Activated naive CD4-positive, alpha-beta T cell treated with anti-CD3 and anti-CD28 coated beads, Interleukin-2, amount 50 U/mL, for 24 hours (primary cell): ENCODE data around the gene CTNS.

Source experiments
- H3K27ac Mint-ChIP-seq: one replicate; pipeline ENCODE4 v1.8.0; 2021; ENCODE audit warnings: mild to moderate bottlenecking, mixed read lengths
- H3K27me3 Mint-ChIP-seq: one replicate; pipeline ENCODE4 v1.8.0; 2021; ENCODE audit warnings: mixed read lengths
- H3K36me3 Mint-ChIP-seq: one replicate; pipeline ENCODE4 v1.8.0; 2021; ENCODE audit warnings: mixed read lengths
- H3K4me1 Mint-ChIP-seq: one replicate; pipeline ENCODE4 v1.8.0; 2021; ENCODE audit warnings: mixed read lengths
- H3K4me3 Mint-ChIP-seq: one replicate; pipeline ENCODE4 v1.8.0; 2021; ENCODE audit warnings: mild to moderate bottlenecking, mixed read lengths
- H3K9me3 Mint-ChIP-seq: one replicate; pipeline ENCODE4 v1.8.0; 2021; ENCODE audit warnings: mixed read lengths

Gene CTNS

DNA sequence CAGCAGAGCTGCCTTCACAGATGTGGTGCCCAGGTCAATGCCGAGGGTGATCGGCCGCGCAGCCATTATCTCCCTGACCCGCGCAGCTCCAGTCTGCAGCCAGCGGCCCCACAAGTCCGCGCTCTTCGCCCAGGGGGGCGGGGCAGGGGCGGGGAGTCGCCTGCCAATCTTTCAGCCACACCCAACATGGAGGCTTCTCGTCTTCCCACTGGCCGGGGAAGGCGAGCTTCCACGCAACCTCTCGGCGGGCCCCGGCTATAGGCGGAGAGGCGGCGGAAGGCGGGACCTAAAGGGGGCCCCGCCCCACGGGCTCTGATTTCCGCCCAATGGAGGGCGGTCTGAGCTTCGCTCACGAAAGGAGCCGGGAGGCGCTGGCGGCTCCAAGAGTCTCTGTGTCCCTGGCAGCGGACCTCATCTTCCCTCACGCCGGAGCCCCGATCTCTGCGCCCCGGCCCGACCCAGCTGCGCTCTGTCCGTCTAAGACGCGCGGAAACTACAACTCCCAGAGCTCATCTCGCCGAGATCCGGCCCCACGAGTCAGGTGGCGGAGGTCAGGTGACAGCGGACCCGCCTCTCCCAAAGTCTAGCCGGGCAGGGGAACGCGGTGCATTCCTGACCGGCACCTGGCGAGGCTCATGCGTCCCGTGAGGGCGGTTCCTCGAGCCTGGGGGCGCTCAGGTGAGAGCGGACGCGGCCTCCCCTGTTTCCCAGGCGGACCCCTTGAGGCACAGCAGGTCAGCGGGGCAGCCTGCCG lies at the start of gene CTNS, which contains the start of gene SHPK:
CTNS (plus strand) TSS at position 607 of the 754 bp plus-strand sequence. CDS start 3,447 bp downstream, outside the sequence.
SHPK (minus strand) TSS at position 97 of the 754 bp plus-strand sequence; CDS start at position 66, 31 bp downstream.
- Mint-ChIP-seq H3K4me3 (peak within 1 kb of the TSS; percentile 95), H3K9me3 (no peaks in the 10 kb centered on the region), H3K27ac (peak within 1 kb of the TSS; percentile 99), H3K36me3 (no peaks in the 10 kb centered on the region), H3K27me3 (no peaks in the 10 kb centered on the region), H3K4me1 (peaks cover 20% of the 10 kb centered on the region)

DNA sequence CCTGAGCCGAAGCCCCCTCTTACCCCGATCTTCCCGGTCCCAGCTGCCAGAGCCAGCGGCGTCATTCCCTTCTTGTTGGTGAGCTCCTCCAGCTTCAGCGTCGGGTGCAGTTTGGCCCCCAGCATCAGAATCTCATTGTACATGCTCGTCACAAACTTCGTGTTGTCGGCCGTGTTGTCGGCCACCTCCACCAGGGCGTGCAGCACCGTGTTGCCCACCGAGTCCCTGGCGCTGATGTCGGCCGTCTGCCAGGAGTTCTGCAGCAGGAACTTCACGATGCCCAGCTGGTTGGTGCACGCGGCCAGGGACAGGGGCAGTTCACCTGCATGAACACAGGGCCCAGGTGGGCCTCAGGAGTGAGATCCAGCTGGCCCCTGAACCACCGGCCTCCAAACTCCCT lies 46.8 kb upstream of the CTNS start:
- Mint-ChIP-seq H3K27me3 (no peaks in the 10 kb centered on the region), H3K27ac (no peak overlapping the region), H3K4me3 (no peak overlapping the region), H3K4me1 (no peaks in the 10 kb centered on the region), H3K36me3 (peaks cover 2% of the 10 kb centered on the region), H3K9me3 (no peaks in the 10 kb centered on the region)

DNA sequence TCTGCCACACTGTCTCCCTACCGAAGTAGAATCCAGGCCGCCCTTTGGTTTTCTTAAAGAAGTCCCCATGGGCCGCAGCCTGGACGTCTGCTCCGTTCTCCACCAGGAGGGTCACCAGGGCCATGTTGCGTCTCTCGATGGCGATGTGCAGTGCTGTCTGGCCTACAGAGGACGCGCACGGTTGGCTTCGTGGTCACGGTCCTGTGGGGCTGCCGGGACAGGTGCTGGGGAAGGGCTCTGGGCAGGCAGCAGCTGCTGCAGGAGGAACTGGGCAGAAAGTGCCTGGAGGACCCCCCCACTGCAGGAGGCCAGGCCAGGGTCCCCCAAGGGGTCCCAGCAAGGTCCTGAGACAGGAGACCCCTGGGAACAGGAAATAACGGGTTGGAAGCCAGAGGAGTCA lies 46.3 kb upstream of the CTNS start:
- Mint-ChIP-seq H3K4me1 (no peaks in the 10 kb centered on the region), H3K4me3 (no peak overlapping the region), H3K27me3 (no peaks in the 10 kb centered on the region), H3K27ac (no peak overlapping the region), H3K9me3 (no peaks in the 10 kb centered on the region), H3K36me3 (peaks cover 2% of the 10 kb centered on the region)

DNA sequence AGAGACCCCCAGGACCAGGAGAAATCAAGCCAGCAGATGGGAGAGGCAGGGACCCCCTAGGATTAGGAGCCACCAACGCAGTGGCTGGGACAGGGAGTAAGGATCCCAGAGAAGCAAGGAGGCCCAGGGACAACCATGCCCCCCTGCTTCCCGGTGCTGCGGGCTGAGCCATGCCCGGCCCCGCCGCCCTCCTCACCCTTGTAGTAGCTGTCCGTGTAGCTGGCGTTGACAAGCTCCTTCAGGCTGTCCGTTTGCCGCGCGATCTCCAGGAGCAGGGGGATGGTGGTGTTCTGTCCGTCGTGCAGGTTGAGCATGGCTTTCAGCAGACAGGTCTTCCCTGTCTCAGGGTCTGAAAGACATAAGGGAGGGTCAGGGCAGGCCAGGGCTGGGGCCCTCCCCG lies 45.8 kb upstream of the CTNS start:
- H3K9me3 Mint-ChIP-seq = no peaks in the 10 kb centered on the region
- no peak overlapping the region for H3K4me3 Mint-ChIP-seq
- H3K27me3 Mint-ChIP-seq = no peaks in the 10 kb centered on the region
- H3K4me1 Mint-ChIP-seq = no peaks in the 10 kb centered on the region
- H3K27ac Mint-ChIP-seq = no peak overlapping the region
- H3K36me3 Mint-ChIP-seq = peaks cover 2% of the 10 kb centered on the region

DNA sequence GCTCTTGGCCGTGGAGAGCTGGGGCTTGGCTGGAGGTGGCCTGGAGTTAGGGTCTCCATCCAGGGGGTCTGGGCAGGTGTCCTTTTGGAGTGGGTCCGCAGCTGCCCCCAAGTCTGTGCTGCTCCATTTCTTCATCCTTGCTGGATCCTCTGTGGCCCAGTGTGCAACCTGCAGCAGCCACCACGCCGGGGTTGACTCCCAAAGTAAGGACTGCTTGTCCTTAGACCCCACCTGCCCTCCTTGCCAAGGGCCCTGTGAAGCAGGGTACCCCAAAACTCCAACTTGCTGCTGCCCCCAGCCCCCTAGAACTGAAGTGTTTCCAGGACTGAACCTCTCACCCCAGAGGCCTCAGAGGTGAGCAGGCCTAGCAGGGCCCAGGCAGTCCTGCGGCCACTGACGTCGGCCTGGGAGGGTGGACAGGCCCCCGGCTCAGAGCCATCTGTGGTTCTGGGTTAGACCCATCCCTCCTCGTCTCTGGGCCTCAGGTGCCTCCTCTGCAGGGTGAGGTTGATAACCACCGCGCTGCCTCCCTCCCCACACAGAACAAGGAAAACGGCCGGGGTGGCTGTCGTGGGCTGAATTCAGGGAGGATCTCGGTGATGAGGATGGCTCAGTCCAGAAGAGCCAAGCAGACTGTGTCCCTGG lies 44.2 kb upstream of the CTNS start:
- Mint-ChIP-seq H3K4me3 (no peak overlapping the region), H3K27me3 (no peaks in the 10 kb centered on the region), H3K9me3 (no peaks in the 10 kb centered on the region), H3K4me1 (no peaks in the 10 kb centered on the region), H3K36me3 (peaks cover 2% of the 10 kb centered on the region), H3K27ac (no peak overlapping the region)

DNA sequence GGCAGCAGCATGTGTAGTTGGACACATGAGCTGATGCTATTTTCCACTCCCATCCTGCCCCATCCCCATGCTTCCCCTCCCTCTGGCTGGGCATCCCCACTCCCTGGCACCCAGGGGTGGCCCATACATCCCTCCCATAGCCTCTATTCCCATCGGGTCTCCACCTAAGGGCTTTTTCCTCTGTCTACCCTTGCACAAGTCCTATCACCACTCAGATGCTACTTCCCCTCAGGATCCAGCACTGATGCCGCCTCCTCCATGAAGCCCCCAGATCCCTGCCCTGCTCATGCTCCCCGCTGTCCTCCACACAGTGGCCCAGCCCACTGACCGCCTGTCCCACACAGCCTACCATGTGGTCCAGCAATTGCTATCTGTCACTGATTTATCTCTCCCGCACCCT lies 43.2 kb upstream of the CTNS start:
- no peaks in the 10 kb centered on the region for H3K27me3 Mint-ChIP-seq
- no peaks in the 10 kb centered on the region for H3K4me1 Mint-ChIP-seq
- peak overlapping the region; percentile 8 for H3K27ac Mint-ChIP-seq
- H3K36me3 Mint-ChIP-seq = no peaks in the 10 kb centered on the region
- H3K4me3 Mint-ChIP-seq = no peak overlapping the region
- no peaks in the 10 kb centered on the region for H3K9me3 Mint-ChIP-seq

DNA sequence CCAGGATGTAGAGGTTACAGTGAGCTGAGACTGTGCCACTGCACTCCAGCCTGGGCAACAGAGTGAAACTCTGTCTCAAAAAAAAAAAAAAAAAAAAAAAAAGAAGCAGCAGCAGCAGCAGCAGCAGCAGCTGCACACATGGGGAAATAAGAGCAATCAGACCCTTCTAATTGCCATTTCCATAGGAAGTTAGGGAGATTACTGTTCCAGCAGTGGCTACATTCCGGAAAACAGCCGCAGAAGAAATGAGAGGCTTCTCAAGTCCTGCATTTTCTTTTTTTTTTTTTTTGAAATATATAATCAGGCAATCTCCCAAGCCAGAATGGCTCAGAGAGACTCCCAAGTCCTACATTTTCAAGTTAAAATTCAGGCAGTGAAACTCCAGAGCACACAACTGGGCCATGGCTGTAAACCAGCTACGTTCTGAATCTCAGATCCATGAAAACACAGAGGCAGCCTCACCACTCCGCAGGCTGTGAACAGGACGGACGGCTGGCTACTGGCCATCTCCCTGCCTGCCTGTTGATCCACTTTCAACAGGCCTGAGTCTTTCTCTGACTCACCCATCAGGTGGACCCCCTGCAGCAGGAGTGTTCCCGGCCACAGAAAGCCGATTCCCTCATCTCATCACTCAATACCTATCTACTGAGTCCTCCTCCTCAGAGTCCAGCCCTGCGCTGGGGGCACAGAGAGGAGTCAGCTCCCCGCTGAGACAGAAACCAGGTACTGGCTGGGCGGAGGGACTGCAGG lies 42.3 kb upstream of the CTNS start:
- Mint-ChIP-seq H3K9me3 (no peaks in the 10 kb centered on the region), H3K36me3 (no peaks in the 10 kb centered on the region), H3K4me1 (no peaks in the 10 kb centered on the region), H3K4me3 (no peak overlapping the region), H3K27me3 (no peaks in the 10 kb centered on the region), H3K27ac (no peak overlapping the region)

DNA sequence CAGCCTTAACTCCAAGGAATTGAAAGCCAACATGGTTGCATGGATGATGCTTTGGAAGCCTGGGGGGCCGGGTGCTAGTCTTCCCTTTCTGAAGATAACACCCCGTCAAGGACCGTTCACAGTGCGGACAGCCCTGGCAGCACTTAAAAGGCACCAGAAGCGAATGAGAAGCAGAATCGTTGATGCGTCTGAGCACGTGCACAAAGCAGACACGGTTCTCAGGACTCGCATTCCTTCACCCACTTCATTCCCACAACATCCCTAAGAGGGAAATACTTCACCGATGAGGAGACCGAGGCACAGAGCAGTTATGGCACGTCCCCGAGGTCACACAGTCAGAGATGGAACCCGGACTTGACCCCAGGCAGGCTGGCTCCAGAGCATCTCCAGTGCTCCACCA lies 41.6 kb upstream of the CTNS start:
- Mint-ChIP-seq H3K4me3 (no peak overlapping the region), H3K27me3 (no peaks in the 10 kb centered on the region), H3K27ac (no peak overlapping the region), H3K4me1 (no peaks in the 10 kb centered on the region), H3K9me3 (no peaks in the 10 kb centered on the region), H3K36me3 (no peaks in the 10 kb centered on the region)

DNA sequence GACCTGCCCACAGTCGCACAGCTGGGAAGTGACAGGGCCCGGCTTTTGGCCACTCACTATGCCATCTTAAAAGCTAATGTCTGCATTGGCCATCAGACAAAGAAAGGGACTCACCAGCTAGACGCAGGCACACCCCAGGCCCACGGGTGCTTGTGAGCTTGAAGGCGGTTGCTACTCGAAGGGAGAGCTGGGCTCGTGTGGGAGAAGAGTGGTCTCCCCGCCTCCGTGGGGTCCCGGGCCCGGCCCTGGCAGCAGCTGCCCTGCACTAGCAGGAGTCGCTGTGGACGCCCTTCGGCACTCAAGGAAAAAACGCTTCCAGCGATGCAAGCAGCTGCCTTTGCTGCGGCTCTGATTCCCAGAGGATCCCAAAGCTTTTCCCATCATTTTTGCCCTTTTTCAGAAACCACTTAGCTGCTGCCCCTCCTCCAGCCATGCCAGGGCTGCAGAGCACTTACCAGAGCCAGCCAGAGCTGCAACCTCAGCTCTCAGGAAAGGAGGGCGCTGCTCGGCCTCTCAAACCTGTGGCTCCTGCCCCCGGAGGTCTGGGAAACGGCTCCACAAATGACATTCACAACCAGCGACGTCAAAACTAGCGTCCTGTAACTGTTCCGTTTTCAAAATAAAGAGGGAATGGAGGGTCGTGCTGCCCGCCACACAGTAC lies 39.6 kb upstream of the CTNS start:
- no peaks in the 10 kb centered on the region for H3K36me3 Mint-ChIP-seq
- no peak overlapping the region for H3K27ac Mint-ChIP-seq
- H3K4me3 Mint-ChIP-seq = no peak overlapping the region
- no peaks in the 10 kb centered on the region for H3K9me3 Mint-ChIP-seq
- no peaks in the 10 kb centered on the region for H3K27me3 Mint-ChIP-seq
- H3K4me1 Mint-ChIP-seq = no peaks in the 10 kb centered on the region

DNA sequence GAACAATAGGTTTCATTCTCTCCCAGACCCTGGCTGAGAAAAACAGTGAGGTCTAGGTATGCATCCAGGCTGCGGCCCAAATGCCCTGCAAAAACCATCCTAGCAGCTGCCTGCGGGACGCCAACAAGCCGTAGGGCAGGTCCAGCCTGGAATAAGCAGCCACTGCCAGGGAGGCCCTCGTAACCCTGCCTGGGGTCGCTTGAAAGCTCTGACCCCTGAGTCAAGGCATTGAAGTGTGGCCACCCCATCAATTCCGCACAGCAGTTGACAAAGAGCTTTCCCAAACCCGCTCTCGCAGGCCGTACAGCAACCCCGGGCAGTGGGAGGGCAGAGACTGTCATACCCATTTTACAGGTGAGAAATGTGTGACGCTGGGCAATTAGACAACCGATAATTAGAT lies 38.5 kb upstream of the CTNS start:
- H3K4me3 Mint-ChIP-seq = no peak overlapping the region
- no peaks in the 10 kb centered on the region for H3K36me3 Mint-ChIP-seq
- no peaks in the 10 kb centered on the region for H3K9me3 Mint-ChIP-seq
- H3K27ac Mint-ChIP-seq = no peak overlapping the region
- no peaks in the 10 kb centered on the region for H3K4me1 Mint-ChIP-seq
- H3K27me3 Mint-ChIP-seq = no peaks in the 10 kb centered on the region

DNA sequence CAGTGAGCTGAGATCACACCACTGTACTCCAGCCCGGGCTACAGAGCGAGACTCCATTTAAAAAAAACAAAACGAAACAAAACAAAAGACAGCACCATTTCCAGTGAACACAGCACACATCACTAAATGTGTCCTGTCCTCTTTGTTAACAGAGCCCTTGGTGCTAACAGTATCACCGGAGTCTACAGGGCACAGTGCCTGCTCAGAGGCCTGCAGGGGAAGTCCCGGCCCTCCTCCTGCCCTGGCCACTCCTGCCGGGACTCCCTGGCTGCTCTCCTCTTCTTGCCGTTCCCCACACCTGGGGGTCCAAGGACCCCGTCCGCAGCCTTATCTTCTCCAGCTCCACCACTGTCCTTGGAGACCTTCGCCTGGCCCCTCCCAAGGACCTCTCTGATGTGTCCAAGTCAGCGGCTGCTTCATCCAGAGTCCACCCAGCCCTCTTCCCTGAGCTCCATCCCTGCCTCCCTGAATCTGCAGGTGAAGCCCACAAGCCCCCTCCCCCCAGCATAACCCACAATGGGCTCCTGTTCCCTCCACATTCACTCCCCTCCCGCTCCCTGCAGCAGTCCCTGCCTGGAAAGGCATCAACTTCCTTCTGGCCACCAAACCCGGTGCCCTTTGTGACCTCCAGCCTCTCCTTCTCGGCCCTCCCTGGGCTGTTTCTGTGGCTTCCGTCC lies 35.9 kb upstream of the CTNS start:
- no peaks in the 10 kb centered on the region for H3K4me1 Mint-ChIP-seq
- H3K36me3 Mint-ChIP-seq = peaks cover 3% of the 10 kb centered on the region
- no peaks in the 10 kb centered on the region for H3K9me3 Mint-ChIP-seq
- H3K27me3 Mint-ChIP-seq = no peaks in the 10 kb centered on the region
- H3K4me3 Mint-ChIP-seq = no peak overlapping the region
- H3K27ac Mint-ChIP-seq = no peak overlapping the region

DNA sequence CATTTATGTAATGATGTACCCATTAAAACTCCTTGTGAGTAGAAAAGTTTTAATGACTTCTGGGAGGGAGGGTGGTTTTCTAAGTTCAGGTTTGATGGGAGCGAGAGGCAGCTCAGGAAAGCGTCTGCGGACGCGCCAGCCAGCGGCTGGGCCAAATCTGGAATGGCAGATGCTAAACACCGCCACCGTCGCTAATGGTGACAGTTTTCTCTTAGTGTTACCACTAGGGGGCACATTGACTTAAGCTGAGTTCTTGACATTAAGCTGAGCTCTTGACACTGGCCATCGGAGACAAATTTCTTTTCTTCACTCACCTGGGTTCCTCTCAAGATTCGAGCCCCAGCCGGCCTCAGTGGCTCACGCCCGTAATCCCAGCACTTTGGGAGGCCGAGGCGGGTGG lies 34.1 kb upstream of the CTNS start:
- Mint-ChIP-seq H3K4me1 (no peaks in the 10 kb centered on the region), H3K27me3 (no peaks in the 10 kb centered on the region), H3K4me3 (no peak overlapping the region), H3K27ac (no peak overlapping the region), H3K36me3 (peaks cover 3% of the 10 kb centered on the region), H3K9me3 (no peaks in the 10 kb centered on the region)

DNA sequence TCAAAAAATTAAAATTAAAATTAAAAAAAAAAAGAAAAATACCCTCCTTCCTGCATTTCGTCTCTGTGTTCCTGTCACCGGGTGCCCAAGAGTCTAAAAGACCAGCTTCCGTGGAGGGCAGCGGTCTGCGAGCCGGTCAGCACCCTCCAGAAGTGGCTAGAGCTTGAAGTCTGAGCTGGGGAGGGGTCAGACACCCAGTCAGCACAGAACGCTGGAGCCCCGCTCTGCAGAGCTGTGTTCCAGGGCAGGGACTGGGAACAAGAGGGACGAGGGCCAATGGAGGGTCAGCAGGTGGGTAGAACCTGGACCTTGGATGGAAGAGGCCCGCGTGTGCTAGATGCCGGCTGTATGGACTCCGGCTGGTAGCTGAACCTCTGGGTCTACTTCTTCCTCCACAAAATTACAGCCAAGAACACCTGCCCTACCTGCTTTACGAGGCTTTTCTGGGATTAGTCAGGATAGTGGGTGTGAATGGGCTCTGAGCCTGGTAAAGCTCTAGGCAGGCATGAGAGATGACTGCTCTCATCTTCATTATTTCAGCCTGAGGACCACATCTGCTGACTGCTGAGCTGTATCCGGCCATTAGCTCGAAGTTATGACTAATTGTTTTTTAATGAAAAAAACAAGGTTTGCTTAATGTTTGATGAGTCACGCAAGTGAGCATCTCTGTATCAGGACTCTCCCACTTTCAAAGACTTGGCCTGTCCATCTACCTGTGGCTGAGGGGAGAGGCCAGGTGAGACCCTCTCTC lies 33.3 kb upstream of the CTNS start:
- Mint-ChIP-seq H3K27me3 (no peaks in the 10 kb centered on the region), H3K4me1 (no peaks in the 10 kb centered on the region), H3K36me3 (peaks cover 4% of the 10 kb centered on the region), H3K27ac (no peak overlapping the region), H3K4me3 (no peak overlapping the region), H3K9me3 (no peaks in the 10 kb centered on the region)

DNA sequence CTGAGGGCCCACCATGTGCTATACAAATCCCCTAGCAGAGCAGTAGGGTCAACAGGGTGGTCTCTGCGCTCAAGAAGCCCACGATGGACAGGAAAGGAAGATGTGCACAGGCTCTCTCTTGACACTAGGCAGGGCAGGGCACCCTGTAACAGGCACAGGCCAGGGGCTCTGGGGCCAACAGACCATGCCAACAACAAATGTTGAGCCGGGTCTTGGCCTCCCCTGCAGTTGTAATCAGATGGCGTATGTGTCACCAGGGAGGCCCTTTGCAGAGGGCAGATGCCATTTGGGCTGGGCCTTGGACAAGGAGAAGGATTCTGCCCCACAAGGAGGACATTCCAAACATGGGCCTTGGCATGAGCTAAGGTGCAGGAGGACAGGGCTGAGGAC lies 32.7 kb upstream of the CTNS start:
- peaks cover 6% of the 10 kb centered on the region for H3K36me3 Mint-ChIP-seq
- no peak overlapping the region for H3K4me3 Mint-ChIP-seq
- no peaks in the 10 kb centered on the region for H3K27me3 Mint-ChIP-seq
- H3K4me1 Mint-ChIP-seq = no peaks in the 10 kb centered on the region
- no peaks in the 10 kb centered on the region for H3K9me3 Mint-ChIP-seq
- no peak overlapping the region for H3K27ac Mint-ChIP-seq

DNA sequence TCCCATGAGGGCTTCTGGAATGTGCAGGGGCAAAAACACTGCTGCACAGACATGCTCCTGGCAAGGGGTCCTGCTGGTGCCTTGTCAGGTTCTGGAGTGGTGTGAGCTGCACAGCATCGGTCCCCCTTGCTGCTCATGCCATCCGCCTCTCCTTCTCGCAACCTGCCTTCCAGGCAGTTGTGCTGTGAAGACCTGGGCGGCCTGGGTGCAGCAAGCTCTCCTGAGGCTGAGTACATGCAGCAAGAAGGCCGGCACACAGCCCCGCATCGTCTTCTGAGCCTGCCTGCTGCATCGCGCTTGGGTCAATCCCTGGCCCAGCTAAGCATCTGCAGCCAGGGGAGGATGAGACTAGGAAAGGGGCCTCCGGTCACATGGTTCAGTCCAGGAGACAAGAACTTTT lies 26.9 kb upstream of the CTNS start:
- Mint-ChIP-seq H3K4me1 (no peaks in the 10 kb centered on the region), H3K27me3 (no peaks in the 10 kb centered on the region), H3K9me3 (no peaks in the 10 kb centered on the region), H3K27ac (no peak overlapping the region), H3K4me3 (no peak overlapping the region), H3K36me3 (peaks cover 7% of the 10 kb centered on the region)
